ENCODE data around the gene CDK2.
"Not testable (repeated sequence)": the region's sequence is repeated elsewhere in the genome, so short reads cannot be mapped to it uniquely, and the experiment has no call there.

CDK2 gene

GRCh38 chr12:55982319-55982936 is 15.8 kb downstream of the CDK2 start:
- DNase-seq (ENCODE audit: low spot score), result no peak

GRCh38 chr12:55983232-55983842 is 16.7 kb downstream of the CDK2 start:
- no peak for DNase-seq (ENCODE audit: low spot score)

GRCh38 chr12:55984861-55985260 is 18.2 kb downstream of the CDK2 start:
- DNase-seq (ENCODE audit: low spot score), result no peak

- DNase-seq (ENCODE audit: low spot score), result no peak
Measured at GRCh38 chr12:55985341-55985740, 18.7 kb downstream of the CDK2 start.

- not testable (repeated sequence) for DNase-seq (ENCODE audit: low spot score)
Measured at GRCh38 chr12:55985976-55986375, 19.3 kb downstream of the CDK2 start.

- DNase-seq (ENCODE audit: low spot score), result no peak
Measured at GRCh38 chr12:55991110-55991509, 24.5 kb downstream of the CDK2 start.

GRCh38 chr12:55993230-55993853 is 26.7 kb downstream of the CDK2 start:
- DNase-seq (ENCODE audit: low spot score), result no peak

- DNase-seq (ENCODE audit: low spot score), result no peak
Measured at GRCh38 chr12:55995366-55995765, 28.7 kb downstream of the CDK2 start.

GRCh38 chr12:55996201-55996714 is 29.6 kb downstream of the CDK2 start:
- peak; percentile 76 for DNase-seq (ENCODE audit: low spot score)

GRCh38 chr12:55996715-55997534 is 30.3 kb downstream of the CDK2 start, which contains the start of gene SUOX:
Gene SUOX, plus strand, starts transcription at chr12:55997276. Its CDS starts 4,946 bp downstream, at chr12:56002222.
- DNase-seq (ENCODE audit: low spot score), result peak; percentile 17

- no peak for DNase-seq (ENCODE audit: low spot score)
Measured at GRCh38 chr12:55997535-55997859, 30.9 kb downstream of the CDK2 start.

- DNase-seq (ENCODE audit: low spot score), result not testable (repeated sequence)
Measured at GRCh38 chr12:55999522-55999921, 32.9 kb downstream of the CDK2 start.

- not testable (repeated sequence) for DNase-seq (ENCODE audit: low spot score)
Measured at GRCh38 chr12:55999999-56000540, 33.4 kb downstream of the CDK2 start.

- no peak for DNase-seq (ENCODE audit: low spot score)
Measured at GRCh38 chr12:56001487-56002100, 35.0 kb downstream of the CDK2 start.

GRCh38 chr12:56003376-56003775 is 36.7 kb downstream of the CDK2 start:
- not testable (repeated sequence) for DNase-seq (ENCODE audit: low spot score)

- DNase-seq (ENCODE audit: low spot score), result no peak
Measured at GRCh38 chr12:56004211-56004610, 37.6 kb downstream of the CDK2 start.

GRCh38 chr12:56007564-56008559 is 41.2 kb downstream of the CDK2 start:
- peak; percentile 71 for DNase-seq (ENCODE audit: low spot score)

GRCh38 chr12:56010111-56010570 is 43.5 kb downstream of the CDK2 start:
- no peak for DNase-seq (ENCODE audit: low spot score)

- no peak for DNase-seq (ENCODE audit: low spot score)
Measured at GRCh38 chr12:56011509-56012090, 45.0 kb downstream of the CDK2 start.

GRCh38 chr12:56013482-56013881 is 46.9 kb downstream of the CDK2 start:
- DNase-seq (ENCODE audit: low spot score), result no peak
